ENCODE results near the gene EIF3D. TPM values are rescaled to one million over a fixed set of nuclear protein-coding genes. Genes with fewer than 3 reads are reported as not detected.

Gene EIF3D
- total RNA-seq, 2 experiments from 2014 or later: 334 to 341 TPM

- H3K27ac Mint-ChIP-seq: no peak overlapping the region
- H3K4me3 Mint-ChIP-seq: no peak overlapping the region
- CTCF ChIA-PET: interaction anchor here (0.5 to 0.6 kb wide), 2 partner anchors 25 to 514 kb away, joined by 3 to 4 read pairs; no protein-coding TSS in a partner anchor
- intact Hi-C loops (cut with micrococcal nuclease): no loop called here
- peaks cover 29% of the 10 kb centered on the region for H3K27me3 Mint-ChIP-seq (ENCODE audit: low read depth)
- no peak for DNase-seq
- H3K36me3 Mint-ChIP-seq (ENCODE audit: low read depth): no peaks in the 10 kb centered on the region
- no peaks in the 10 kb centered on the region for H3K9me3 Mint-ChIP-seq
- H3K4me1 Mint-ChIP-seq (ENCODE audit: low read depth): no peaks in the 10 kb centered on the region
These were observed 35.6 kb upstream of the EIF3D start for GRCh38 chr22:36564422-36565158.

GRCh38 chr22:36563898-36564297, 34.9 kb upstream of the EIF3D start:
- Mint-ChIP-seq H3K36me3 (ENCODE audit: low read depth) (no peaks in the 10 kb centered on the region), H3K4me3 (no peak overlapping the region), H3K9me3 (no peaks in the 10 kb centered on the region), H3K27me3 (ENCODE audit: low read depth) (peaks cover 29% of the 10 kb centered on the region), H3K4me1 (ENCODE audit: low read depth) (no peaks in the 10 kb centered on the region), H3K27ac (no peak overlapping the region)
- CTCF ChIA-PET: no interaction called here
- intact Hi-C loops (cut with micrococcal nuclease): no loop called here
- DNase-seq: no peak

GRCh38 chr22:36563444-36563843, 34.5 kb upstream of the EIF3D start:
- Mint-ChIP-seq H3K4me1 (ENCODE audit: low read depth) (no peaks in the 10 kb centered on the region), H3K27ac (no peak overlapping the region), H3K36me3 (ENCODE audit: low read depth) (no peaks in the 10 kb centered on the region), H3K4me3 (no peak overlapping the region), H3K9me3 (no peaks in the 10 kb centered on the region), H3K27me3 (ENCODE audit: low read depth) (peaks cover 29% of the 10 kb centered on the region)
- intact Hi-C loops (cut with micrococcal nuclease): no loop called here
- no peak for DNase-seq
- CTCF ChIA-PET: no interaction called here

GRCh38 chr22:36563001-36563400, 34.0 kb upstream of the EIF3D start:
- H3K4me1 Mint-ChIP-seq (ENCODE audit: low read depth): no peaks in the 10 kb centered on the region
- peaks cover 29% of the 10 kb centered on the region for H3K27me3 Mint-ChIP-seq (ENCODE audit: low read depth)
- intact Hi-C loops (cut with micrococcal nuclease): no loop called here
- H3K9me3 Mint-ChIP-seq: no peaks in the 10 kb centered on the region
- H3K36me3 Mint-ChIP-seq (ENCODE audit: low read depth): no peaks in the 10 kb centered on the region
- CTCF ChIA-PET: no interaction called here
- H3K4me3 Mint-ChIP-seq: no peak overlapping the region
- H3K27ac Mint-ChIP-seq: no peak overlapping the region
- no peak for DNase-seq

GRCh38 chr22:36562261-36562835, 33.4 kb upstream of the EIF3D start:
- CTCF ChIA-PET: interaction anchor here (0.7 kb wide), 1 partner anchor 9 kb away, joined by 3 read pairs; no protein-coding TSS in a partner anchor
- H3K36me3 Mint-ChIP-seq (ENCODE audit: low read depth): no peaks in the 10 kb centered on the region
- intact Hi-C loops (cut with micrococcal nuclease): no loop called here
- no peaks in the 10 kb centered on the region for H3K4me1 Mint-ChIP-seq (ENCODE audit: low read depth)
- no peak for DNase-seq
- no peak overlapping the region for H3K4me3 Mint-ChIP-seq
- peaks cover 29% of the 10 kb centered on the region for H3K27me3 Mint-ChIP-seq (ENCODE audit: low read depth)
- no peak overlapping the region for H3K27ac Mint-ChIP-seq
- H3K9me3 Mint-ChIP-seq: no peaks in the 10 kb centered on the region

GRCh38 chr22:36561291-36561811, 32.4 kb upstream of the EIF3D start:
- Mint-ChIP-seq H3K27ac (no peak overlapping the region), H3K9me3 (no peaks in the 10 kb centered on the region), H3K4me1 (ENCODE audit: low read depth) (no peaks in the 10 kb centered on the region), H3K4me3 (no peak overlapping the region), H3K27me3 (ENCODE audit: low read depth) (peaks cover 27% of the 10 kb centered on the region), H3K36me3 (ENCODE audit: low read depth) (no peaks in the 10 kb centered on the region)
- intact Hi-C loops (cut with micrococcal nuclease): no loop called here
- CTCF ChIA-PET: interaction anchor here (0.7 kb wide), 1 partner anchor 10 kb away, joined by 3 read pairs; no protein-coding TSS in a partner anchor
- DNase-seq: no peak

GRCh38 chr22:36560001-36560400, 31.0 kb upstream of the EIF3D start:
- intact Hi-C loops (cut with micrococcal nuclease): no loop called here
- H3K27me3 Mint-ChIP-seq (ENCODE audit: low read depth): peaks cover 25% of the 10 kb centered on the region

GRCh38 chr22:36554098-36554497, 25.1 kb upstream of the EIF3D start:
- no peak for DNase-seq
- Mint-ChIP-seq H3K9me3 (no peaks in the 10 kb centered on the region), H3K27ac (no peak overlapping the region), H3K27me3 (ENCODE audit: low read depth) (peaks cover 12% of the 10 kb centered on the region), H3K4me3 (no peak overlapping the region), H3K4me1 (ENCODE audit: low read depth) (no peaks in the 10 kb centered on the region), H3K36me3 (ENCODE audit: low read depth) (no peaks in the 10 kb centered on the region)
- CTCF ChIA-PET: interaction anchor here (1.1 kb wide), 1 partner anchor 203 kb away, joined by 3 read pairs; no protein-coding TSS in a partner anchor
- intact Hi-C loops (cut with micrococcal nuclease): no loop called here

More at GRCh38 chr22:36560001-36560400, 31.0 kb upstream of the EIF3D start:
- CTCF ChIA-PET: no interaction called here
- Mint-ChIP-seq H3K27ac (no peak overlapping the region), H3K9me3 (no peaks in the 10 kb centered on the region), H3K4me3 (no peak overlapping the region), H3K4me1 (ENCODE audit: low read depth) (no peaks in the 10 kb centered on the region), H3K36me3 (ENCODE audit: low read depth) (no peaks in the 10 kb centered on the region)
- DNase-seq: no peak

GRCh38 chr22:36552289-36552688, 23.3 kb upstream of the EIF3D start:
- intact Hi-C loops (cut with micrococcal nuclease): no loop called here
- no peak overlapping the region for H3K4me3 Mint-ChIP-seq
- H3K27ac Mint-ChIP-seq: no peak overlapping the region
- H3K36me3 Mint-ChIP-seq (ENCODE audit: low read depth): no peaks in the 10 kb centered on the region
- H3K4me1 Mint-ChIP-seq (ENCODE audit: low read depth): no peaks in the 10 kb centered on the region
- H3K9me3 Mint-ChIP-seq: no peaks in the 10 kb centered on the region
- no peak for DNase-seq
- H3K27me3 Mint-ChIP-seq (ENCODE audit: low read depth): peaks cover 13% of the 10 kb centered on the region
- CTCF ChIA-PET: interaction anchor here (1.0 kb wide), 1 partner anchor 134 kb away, joined by 3 read pairs; no protein-coding TSS in a partner anchor

- CTCF ChIA-PET: interaction anchor here (0.6 to 1.0 kb wide), 2 partner anchors 9 to 373 kb away, joined by 3 read pairs; no protein-coding TSS in a partner anchor
These were observed 21.9 kb upstream of the EIF3D start for GRCh38 chr22:36550701-36551495.

GRCh38 chr22:36549033-36549432, 20.1 kb upstream of the EIF3D start:
- no peak overlapping the region for H3K4me3 Mint-ChIP-seq

More at GRCh38 chr22:36550701-36551495, 21.9 kb upstream of the EIF3D start:
- intact Hi-C loops (cut with micrococcal nuclease): no loop called here
- DNase-seq: no peak
- H3K27ac Mint-ChIP-seq: no peak overlapping the region
- H3K9me3 Mint-ChIP-seq: no peaks in the 10 kb centered on the region
- H3K27me3 Mint-ChIP-seq (ENCODE audit: low read depth): peaks cover 18% of the 10 kb centered on the region
- H3K36me3 Mint-ChIP-seq (ENCODE audit: low read depth): no peaks in the 10 kb centered on the region
- no peak overlapping the region for H3K4me3 Mint-ChIP-seq
- H3K4me1 Mint-ChIP-seq (ENCODE audit: low read depth): peaks cover 2% of the 10 kb centered on the region

GRCh38 chr22:36548606-36549005, 19.6 kb upstream of the EIF3D start:
- H3K4me3 Mint-ChIP-seq: no peak overlapping the region

More at GRCh38 chr22:36549033-36549432, 20.1 kb upstream of the EIF3D start:
- no peak for DNase-seq
- CTCF ChIA-PET: interaction anchor here (0.6 to 1.0 kb wide), 2 partner anchors 19 to 244 kb away, joined by 3 read pairs; no protein-coding TSS in a partner anchor
- H3K36me3 Mint-ChIP-seq (ENCODE audit: low read depth): no peaks in the 10 kb centered on the region
- peaks cover 3% of the 10 kb centered on the region for H3K4me1 Mint-ChIP-seq (ENCODE audit: low read depth)
- intact Hi-C loops (cut with micrococcal nuclease): no loop called here
- no peaks in the 10 kb centered on the region for H3K9me3 Mint-ChIP-seq
- H3K27me3 Mint-ChIP-seq (ENCODE audit: low read depth): peaks cover 18% of the 10 kb centered on the region
- no peak overlapping the region for H3K27ac Mint-ChIP-seq

More at GRCh38 chr22:36548606-36549005, 19.6 kb upstream of the EIF3D start:
- CTCF ChIA-PET: interaction anchor here (1.0 kb wide), 1 partner anchor 19 kb away, joined by 3 read pairs; no protein-coding TSS in a partner anchor
- H3K27me3 Mint-ChIP-seq (ENCODE audit: low read depth): peaks cover 16% of the 10 kb centered on the region
- no peak overlapping the region for H3K27ac Mint-ChIP-seq
- peaks cover 3% of the 10 kb centered on the region for H3K4me1 Mint-ChIP-seq (ENCODE audit: low read depth)
- intact Hi-C loops (cut with micrococcal nuclease): no loop called here
- no peaks in the 10 kb centered on the region for H3K36me3 Mint-ChIP-seq (ENCODE audit: low read depth)
- DNase-seq: no peak
- H3K9me3 Mint-ChIP-seq: no peaks in the 10 kb centered on the region

Measured in activated naive CD4-positive, alpha-beta T cell treated with anti-CD3 and anti-CD28 coated beads for 36 hours (primary cell).